HepG2 (cell line): Measurements from ENCODE around the gene SLC35B1. TPM values are rescaled to one million over a fixed set of nuclear protein-coding genes. Genes with fewer than 3 reads are reported as not detected.

Source experiments
- CREB1 ChIP-seq, 2 experiments: fragments of 450-650 bp in 1 of 2; IDR thresholded peaks; 2 replicates each; pipeline ENCODE4 v1.6.1; 2016 to 2017; ENCODE audit warnings: control low read depth in 1 of 2, mild to moderate bottlenecking in 1 of 2, missing compliant biosample characterization in 1 of 2, missing genetic modification characterization in 1 of 2
- DMAP1 ChIP-seq: IDR thresholded peaks from 2 replicates; pipeline ENCODE4 v1.6.1; 2016
- KAT2B ChIP-seq: fragments of 150-350 bp; IDR thresholded peaks from 2 replicates; pipeline ENCODE4 v1.6.1; 2014; ENCODE audit warnings: low read depth, low read length, borderline replicate concordance
- SCMH1 ChIP-seq: sonication (generic); formaldehyde crosslinking; IDR thresholded peaks from 2 replicates; pipeline ENCODE4 v1.9.0; 2021; ENCODE audit warnings: missing genetic modification reagents, mild to moderate bottlenecking, borderline replicate concordance
- SNAI1 ChIP-seq: sonication (generic); formaldehyde crosslinking; IDR thresholded peaks from 2 replicates; pipeline ENCODE4 v1.5.0; 2020; ENCODE audit warnings: mild to moderate bottlenecking, missing genetic modification reagents, borderline replicate concordance
- TEAD3 ChIP-seq: optimal IDR thresholded peaks from 2 replicates; pipeline ENCODE3; 2016; ENCODE audit warnings: borderline replicate concordance
- U2AF2 ChIP-seq: fragments of 200-400 bp; formaldehyde crosslinking; IDR thresholded peaks from 2 replicates; pipeline ENCODE4 v1.6.1; 2017; ENCODE audit warnings: low read depth, mild to moderate bottlenecking, low read length
- WIZ ChIP-seq: sonication (generic); formaldehyde crosslinking; IDR thresholded peaks from 2 replicates; pipeline ENCODE4 v1.5.1; 2020; ENCODE audit warnings: mild to moderate bottlenecking, missing genetic modification reagents
- ZBTB21 ChIP-seq: sonication (generic); formaldehyde crosslinking; IDR thresholded peaks from 2 replicates; pipeline ENCODE4 v1.4.0; 2020; ENCODE audit warnings: missing genetic modification reagents
- ZNF83 ChIP-seq: sonication (generic); formaldehyde crosslinking; IDR thresholded peaks from 2 replicates; pipeline ENCODE4 v1.4.0; 2020; ENCODE audit warnings: missing genetic modification reagents, mild to moderate bottlenecking, borderline replicate concordance
- polyA plus RNA-seq, 8 experiments: library from polyadenylated mRNA; depleted of rRNA in 3 of 8; stranded (reverse) in 7 of 8; unstranded in 1 of 8; fragments of >200 nt; fragmentation: Illumina TruSeq in 4 of 8; extraction: Trizol in 4 of 8; gene quantifications; 2 replicates each; pipeline versions ENCODE4 v1.2.1 to v1.2.3, GENCODE V29; 2011 to 2016; ENCODE audit warnings: low read depth in 4 of 8, missing spikeins in 1 of 8, mixed read lengths in 1 of 8; ENCODE audit not compliant: insufficient read depth in 1 of 8
- total RNA-seq, 5 experiments: library from RNA; depleted of rRNA; stranded (reverse); fragments of >200 nt; fragmentation: Illumina TruSeq; extraction: Trizol; gene quantifications; 2 replicates each; pipeline ENCODE4 v1.2.3, GENCODE V29; 2016; ENCODE audit warnings: low read depth in 1 of 5
- TF ChIP-seq, protein P1 (sequence below): sonication (generic); formaldehyde crosslinking; conservative IDR thresholded peaks from 2 replicates; pipeline ENCODE4 v1.8.0; 2022; ENCODE audit warnings: missing genetic modification reagents
- TF ChIP-seq, protein P2 (sequence below): sonication (generic); formaldehyde crosslinking; IDR thresholded peaks from 2 replicates; pipeline ENCODE4 v1.5.0; 2020; ENCODE audit warnings: mild to moderate bottlenecking, missing genetic modification reagents, borderline replicate concordance
- TF ChIP-seq, protein P3 (sequence below): sonication (generic); formaldehyde crosslinking; IDR thresholded peaks from 2 replicates; pipeline ENCODE4 v1.4.0; 2020; ENCODE audit warnings: missing genetic modification reagents, borderline replicate concordance
- TF ChIP-seq, protein P4 (sequence below): IDR thresholded peaks from 2 replicates; pipeline ENCODE4 v1.6.1; 2012; ENCODE audit warnings: inconsistent platforms
- TF ChIP-seq, protein P5 (sequence below): sonication (generic); formaldehyde crosslinking; IDR thresholded peaks from 2 replicates; pipeline ENCODE4 v1.5.0; 2020; ENCODE audit warnings: missing genetic modification reagents
- TF ChIP-seq, protein P6 (sequence below): sonication (generic); formaldehyde crosslinking; IDR thresholded peaks from 2 replicates; pipeline ENCODE4 v1.5.0; 2020; ENCODE audit warnings: mild to moderate bottlenecking, missing genetic modification reagents

The SLC35B1 gene
- total and polyA plus RNA-seq, 2 of the 13 experiments (the other 11 are each of a cell fraction or from before 2014, with no cell fraction given): 99.6 to 113 TPM

DNA sequence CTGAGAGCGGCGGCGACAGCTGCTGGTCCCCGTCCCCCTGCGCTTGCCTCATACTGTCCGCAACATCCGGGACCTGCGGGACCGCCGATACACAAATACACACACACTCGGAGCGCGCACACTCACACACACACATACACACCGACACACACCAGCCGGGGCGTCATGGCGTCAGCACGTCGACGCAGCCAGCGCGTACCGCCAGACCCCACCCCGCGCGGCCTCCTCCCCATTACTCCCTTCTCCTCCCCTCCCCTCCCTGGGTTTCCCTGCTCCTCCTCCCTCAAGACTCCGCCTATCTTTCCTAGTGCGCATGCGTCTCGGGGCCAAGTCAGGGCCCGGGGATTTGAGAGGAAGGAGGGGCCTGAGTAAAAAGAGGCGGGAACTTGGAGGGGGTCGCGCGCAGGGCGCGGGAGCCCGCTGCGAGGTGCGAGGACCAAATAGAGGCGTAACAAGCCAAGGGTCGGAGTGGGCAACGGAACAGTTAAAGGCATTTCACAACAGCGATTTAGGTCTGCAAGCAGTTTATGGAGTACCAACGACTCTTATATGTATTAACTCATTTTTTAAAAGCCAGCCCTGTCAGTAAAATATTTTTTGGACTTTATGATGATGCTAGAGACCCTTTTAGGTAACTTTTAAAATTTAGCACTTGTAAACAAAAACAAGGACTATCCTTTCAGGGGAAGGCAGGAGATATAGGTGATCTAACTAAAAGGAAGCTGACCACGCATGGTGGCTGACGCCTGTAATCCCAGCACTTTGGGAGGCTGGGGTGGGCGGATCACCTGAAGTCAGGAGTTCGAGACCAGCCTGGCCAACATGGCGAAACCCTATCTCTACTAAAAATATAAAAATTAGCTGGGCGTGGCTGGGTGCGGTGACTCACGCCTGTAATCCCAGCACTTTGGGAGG is 29.6 kb downstream of the SLC35B1 start, which contains the start of gene SPOP (continued):
- TF ChIP-seq, protein P1, sequence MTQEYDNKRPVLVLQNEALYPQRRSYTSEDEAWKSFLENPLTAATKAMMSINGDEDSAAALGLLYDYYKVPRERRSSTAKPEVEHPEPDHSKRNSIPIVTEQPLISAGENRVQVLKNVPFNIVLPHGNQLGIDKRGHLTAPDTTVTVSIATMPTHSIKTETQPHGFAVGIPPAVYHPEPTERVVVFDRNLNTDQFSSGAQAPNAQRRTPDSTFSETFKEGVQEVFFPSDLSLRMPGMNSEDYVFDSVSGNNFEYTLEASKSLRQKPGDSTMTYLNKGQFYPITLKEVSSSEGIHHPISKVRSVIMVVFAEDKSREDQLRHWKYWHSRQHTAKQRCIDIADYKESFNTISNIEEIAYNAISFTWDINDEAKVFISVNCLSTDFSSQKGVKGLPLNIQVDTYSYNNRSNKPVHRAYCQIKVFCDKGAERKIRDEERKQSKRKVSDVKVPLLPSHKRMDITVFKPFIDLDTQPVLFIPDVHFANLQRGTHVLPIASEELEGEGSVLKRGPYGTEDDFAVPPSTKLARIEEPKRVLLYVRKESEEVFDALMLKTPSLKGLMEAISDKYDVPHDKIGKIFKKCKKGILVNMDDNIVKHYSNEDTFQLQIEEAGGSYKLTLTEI (CRISPR knock-in tag): no peak; the same call in 1 of the 2 replicates
- TF ChIP-seq, protein P2, sequence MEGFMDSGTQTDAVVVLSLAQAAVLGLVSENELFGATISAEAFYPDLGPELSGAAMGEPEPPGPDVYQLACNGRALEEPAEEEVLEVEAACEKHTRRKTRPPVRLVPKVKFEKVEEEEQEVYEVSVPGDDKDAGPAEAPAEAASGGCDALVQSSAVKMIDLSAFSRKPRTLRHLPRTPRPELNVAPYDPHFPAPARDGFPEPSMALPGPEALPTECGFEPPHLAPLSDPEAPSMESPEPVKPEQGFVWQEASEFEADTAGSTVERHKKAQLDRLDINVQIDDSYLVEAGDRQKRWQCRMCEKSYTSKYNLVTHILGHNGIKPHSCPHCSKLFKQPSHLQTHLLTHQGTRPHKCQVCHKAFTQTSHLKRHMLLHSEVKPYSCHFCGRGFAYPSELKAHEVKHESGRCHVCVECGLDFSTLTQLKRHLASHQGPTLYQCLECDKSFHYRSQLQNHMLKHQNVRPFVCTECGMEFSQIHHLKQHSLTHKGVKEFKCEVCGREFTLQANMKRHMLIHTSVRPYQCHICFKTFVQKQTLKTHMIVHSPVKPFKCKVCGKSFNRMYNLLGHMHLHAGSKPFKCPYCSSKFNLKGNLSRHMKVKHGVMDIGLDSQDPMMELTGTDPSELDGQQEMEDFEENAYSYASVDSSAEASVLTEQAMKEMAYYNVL (CRISPR knock-in tag): peak; percentile 53; the same call in 1 of the 2 replicates
- TF ChIP-seq, protein P3, sequence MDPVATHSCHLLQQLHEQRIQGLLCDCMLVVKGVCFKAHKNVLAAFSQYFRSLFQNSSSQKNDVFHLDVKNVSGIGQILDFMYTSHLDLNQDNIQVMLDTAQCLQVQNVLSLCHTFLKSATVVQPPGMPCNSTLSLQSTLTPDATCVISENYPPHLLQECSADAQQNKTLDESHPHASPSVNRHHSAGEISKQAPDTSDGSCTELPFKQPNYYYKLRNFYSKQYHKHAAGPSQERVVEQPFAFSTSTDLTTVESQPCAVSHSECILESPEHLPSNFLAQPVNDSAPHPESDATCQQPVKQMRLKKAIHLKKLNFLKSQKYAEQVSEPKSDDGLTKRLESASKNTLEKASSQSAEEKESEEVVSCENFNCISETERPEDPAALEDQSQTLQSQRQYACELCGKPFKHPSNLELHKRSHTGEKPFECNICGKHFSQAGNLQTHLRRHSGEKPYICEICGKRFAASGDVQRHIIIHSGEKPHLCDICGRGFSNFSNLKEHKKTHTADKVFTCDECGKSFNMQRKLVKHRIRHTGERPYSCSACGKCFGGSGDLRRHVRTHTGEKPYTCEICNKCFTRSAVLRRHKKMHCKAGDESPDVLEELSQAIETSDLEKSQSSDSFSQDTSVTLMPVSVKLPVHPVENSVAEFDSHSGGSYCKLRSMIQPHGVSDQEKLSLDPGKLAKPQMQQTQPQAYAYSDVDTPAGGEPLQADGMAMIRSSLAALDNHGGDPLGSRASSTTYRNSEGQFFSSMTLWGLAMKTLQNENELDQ (CRISPR knock-in tag): peak; percentile 60; the same call in 1 of the 2 replicates
- TF ChIP-seq TEAD3 (CRISPR knock-in tag): peak; percentile 90
- peak; percentile 97 for TF ChIP-seq WIZ (CRISPR knock-in tag)
- TF ChIP-seq, protein P4, sequence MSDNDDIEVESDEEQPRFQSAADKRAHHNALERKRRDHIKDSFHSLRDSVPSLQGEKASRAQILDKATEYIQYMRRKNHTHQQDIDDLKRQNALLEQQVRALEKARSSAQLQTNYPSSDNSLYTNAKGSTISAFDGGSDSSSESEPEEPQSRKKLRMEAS: peak; percentile 100
- TF ChIP-seq U2AF2: no peak
- peak; percentile 76; the same call in 1 of the 2 replicates for TF ChIP-seq DMAP1
- TF ChIP-seq ZBTB21 (CRISPR knock-in tag): no peak
- peak; percentile 84; the same call in 1 of the 2 replicates for TF ChIP-seq ZNF83 (CRISPR knock-in tag)
- TF ChIP-seq, protein P5, sequence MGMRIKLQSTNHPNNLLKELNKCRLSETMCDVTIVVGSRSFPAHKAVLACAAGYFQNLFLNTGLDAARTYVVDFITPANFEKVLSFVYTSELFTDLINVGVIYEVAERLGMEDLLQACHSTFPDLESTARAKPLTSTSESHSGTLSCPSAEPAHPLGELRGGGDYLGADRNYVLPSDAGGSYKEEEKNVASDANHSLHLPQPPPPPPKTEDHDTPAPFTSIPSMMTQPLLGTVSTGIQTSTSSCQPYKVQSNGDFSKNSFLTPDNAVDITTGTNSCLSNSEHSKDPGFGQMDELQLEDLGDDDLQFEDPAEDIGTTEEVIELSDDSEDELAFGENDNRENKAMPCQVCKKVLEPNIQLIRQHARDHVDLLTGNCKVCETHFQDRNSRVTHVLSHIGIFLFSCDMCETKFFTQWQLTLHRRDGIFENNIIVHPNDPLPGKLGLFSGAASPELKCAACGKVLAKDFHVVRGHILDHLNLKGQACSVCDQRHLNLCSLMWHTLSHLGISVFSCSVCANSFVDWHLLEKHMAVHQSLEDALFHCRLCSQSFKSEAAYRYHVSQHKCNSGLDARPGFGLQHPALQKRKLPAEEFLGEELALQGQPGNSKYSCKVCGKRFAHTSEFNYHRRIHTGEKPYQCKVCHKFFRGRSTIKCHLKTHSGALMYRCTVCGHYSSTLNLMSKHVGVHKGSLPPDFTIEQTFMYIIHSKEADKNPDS: peak; percentile 87; the same call in 1 of the 2 replicates
- peak; percentile 95 for TF ChIP-seq CREB1 (IDR thresholded peaks at IDR 0.05)
- peak; percentile 93 for TF ChIP-seq CREB1 (CRISPR knock-in tag; IDR thresholded peaks at IDR 0.05)
- TF ChIP-seq KAT2B: no peak
- TF ChIP-seq, protein P6, sequence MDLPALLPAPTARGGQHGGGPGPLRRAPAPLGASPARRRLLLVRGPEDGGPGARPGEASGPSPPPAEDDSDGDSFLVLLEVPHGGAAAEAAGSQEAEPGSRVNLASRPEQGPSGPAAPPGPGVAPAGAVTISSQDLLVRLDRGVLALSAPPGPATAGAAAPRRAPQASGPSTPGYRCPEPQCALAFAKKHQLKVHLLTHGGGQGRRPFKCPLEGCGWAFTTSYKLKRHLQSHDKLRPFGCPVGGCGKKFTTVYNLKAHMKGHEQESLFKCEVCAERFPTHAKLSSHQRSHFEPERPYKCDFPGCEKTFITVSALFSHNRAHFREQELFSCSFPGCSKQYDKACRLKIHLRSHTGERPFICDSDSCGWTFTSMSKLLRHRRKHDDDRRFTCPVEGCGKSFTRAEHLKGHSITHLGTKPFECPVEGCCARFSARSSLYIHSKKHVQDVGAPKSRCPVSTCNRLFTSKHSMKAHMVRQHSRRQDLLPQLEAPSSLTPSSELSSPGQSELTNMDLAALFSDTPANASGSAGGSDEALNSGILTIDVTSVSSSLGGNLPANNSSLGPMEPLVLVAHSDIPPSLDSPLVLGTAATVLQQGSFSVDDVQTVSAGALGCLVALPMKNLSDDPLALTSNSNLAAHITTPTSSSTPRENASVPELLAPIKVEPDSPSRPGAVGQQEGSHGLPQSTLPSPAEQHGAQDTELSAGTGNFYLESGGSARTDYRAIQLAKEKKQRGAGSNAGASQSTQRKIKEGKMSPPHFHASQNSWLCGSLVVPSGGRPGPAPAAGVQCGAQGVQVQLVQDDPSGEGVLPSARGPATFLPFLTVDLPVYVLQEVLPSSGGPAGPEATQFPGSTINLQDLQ (CRISPR knock-in tag): peak; percentile 85
- peak; percentile 99 for TF ChIP-seq SNAI1 (CRISPR knock-in tag)
- no peak for TF ChIP-seq SCMH1 (CRISPR knock-in tag)
